Karpas-422 (cell line): ENCODE results near the gene C1QTNF1. TPM values are rescaled to one million over a fixed set of nuclear protein-coding genes. Genes with fewer than 3 reads are reported as not detected.

Source experiments
- DNase-seq: peaks from one replicate; pipeline ENCODE4 v3.0.0-alpha.2; 2015
- H2AFZ ChIP-seq: fragments of 200-600 bp; sonication (generic); 2 replicates; pipeline ENCODE4 v1.6.1; 2014; ENCODE audit warnings: antibody characterized with exemption, low read length, mixed read lengths
- H3K27ac ChIP-seq: fragments of 200-600 bp; sonication (generic); 2 replicates; pipeline ENCODE4 v1.5.1; 2014; ENCODE audit warnings: mild to moderate bottlenecking, low read length, moderate library complexity
- H3K27me3 ChIP-seq: fragments of 200-600 bp; sonication (generic); 2 replicates; pipeline ENCODE4 v1.6.1; 2014; ENCODE audit warnings: low read length, mixed read lengths
- H3K36me3 ChIP-seq: fragments of 200-600 bp; sonication (generic); 2 replicates; pipeline ENCODE4 v1.6.1; 2014; ENCODE audit warnings: low read length, mixed read lengths; ENCODE audit not compliant: insufficient read depth
- H3K4me1 ChIP-seq: fragments of 200-600 bp; sonication (generic); 2 replicates; pipeline ENCODE4 v1.6.1; 2014; ENCODE audit warnings: mild to moderate bottlenecking, low read length, mixed read lengths
- H3K4me2 ChIP-seq: fragments of 200-600 bp; sonication (generic); 2 replicates; pipeline ENCODE4 v1.6.1; 2014; ENCODE audit warnings: low read length, low read depth, mild to moderate bottlenecking; ENCODE audit not compliant: poor library complexity, severe bottlenecking
- H3K4me3 ChIP-seq: fragments of 200-600 bp; sonication (generic); 2 replicates; pipeline ENCODE4 v1.5.1; 2014; ENCODE audit warnings: mild to moderate bottlenecking, antibody characterized with exemption, low read length, mixed read lengths
- H3K79me2 ChIP-seq: fragments of 200-600 bp; sonication (generic); 2 replicates; pipeline ENCODE4 v1.6.1; 2014; ENCODE audit warnings: mild to moderate bottlenecking, low read length, mixed read lengths
- H3K9ac ChIP-seq: fragments of 200-600 bp; sonication (generic); 2 replicates; pipeline ENCODE4 v1.6.0; 2014; ENCODE audit warnings: low read length
- H3K9me2 ChIP-seq: fragments of 200-600 bp; sonication (generic), shearing (Covaris generic); replicated peaks from 2 replicates; pipeline ENCODE4 v1.6.0; 2014; ENCODE audit warnings: mild to moderate bottlenecking, low read length, moderate library complexity; ENCODE audit not compliant: insufficient read depth
- H3K9me3 ChIP-seq: fragments of 300-700, 200-600 bp; sonication (generic); 2 replicates; pipeline ENCODE4 v1.6.1; 2014; ENCODE audit warnings: low read length, mixed read lengths
- H4K20me1 ChIP-seq: fragments of 200-600 bp; sonication (generic); 2 replicates; pipeline ENCODE4 v1.6.1; 2014; ENCODE audit warnings: mild to moderate bottlenecking, antibody characterized with exemption, low read length, low read depth; ENCODE audit not compliant: insufficient read depth
- total RNA-seq: library from RNA; depleted of rRNA; stranded (reverse); fragments of >200 nt; shearing (Covaris generic); gene quantifications from 2 replicates; pipeline ENCODE4 v1.2.3, GENCODE V29; 2014; ENCODE audit warnings: low replicate concordance

Gene C1QTNF1
- total RNA-seq, 1 experiment from 2014 or later: not detected

DNA sequence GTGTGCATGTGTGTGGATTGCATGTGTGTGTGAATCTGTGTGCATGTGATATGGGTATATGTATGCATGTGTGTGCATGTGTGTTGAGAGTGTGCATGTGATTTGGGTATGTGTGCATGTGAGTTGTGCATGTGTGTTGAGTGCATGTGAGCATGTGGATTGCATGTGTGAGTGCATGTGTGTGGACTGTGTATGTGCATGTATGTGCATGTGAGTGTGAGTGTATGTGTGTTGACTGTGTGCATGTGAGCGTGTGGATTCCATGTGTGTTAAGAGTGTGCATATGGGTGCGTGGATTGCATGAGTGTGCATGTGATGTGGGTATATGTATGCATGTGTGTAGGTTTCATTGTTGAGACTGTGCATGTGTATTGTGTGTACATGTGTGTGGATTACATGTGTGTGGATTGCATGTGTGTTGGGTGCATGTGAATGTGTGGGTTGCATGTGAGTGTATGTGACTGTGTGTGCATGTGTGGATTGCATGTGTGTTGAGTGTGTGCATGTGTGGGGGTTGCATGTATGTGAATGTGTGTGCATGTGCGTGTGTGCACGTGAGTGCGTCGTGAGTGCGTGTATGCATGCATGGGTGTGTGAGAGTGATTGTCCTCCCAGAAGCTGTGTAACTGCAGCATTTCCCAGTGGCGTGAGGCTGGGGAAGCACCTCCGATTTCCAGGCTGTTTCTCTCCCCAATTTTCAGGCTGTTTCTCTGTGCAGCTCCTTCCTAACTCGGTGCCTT lies 19.4 kb downstream of the C1QTNF1 start:
- peaks cover 4% of the 10 kb centered on the region; the same call in 1 of the 2 replicates for H3K4me1 ChIP-seq
- no peaks in the 10 kb centered on the region for H4K20me1 ChIP-seq
- no peaks in the 10 kb centered on the region for H3K27me3 ChIP-seq
- no peaks in the 10 kb centered on the region for H3K36me3 ChIP-seq
- no peak overlapping the region for H3K9ac ChIP-seq
- no peaks in the 10 kb centered on the region for H3K9me2 ChIP-seq
- no peak overlapping the region for H3K27ac ChIP-seq
- H2AFZ ChIP-seq: no peak overlapping the region
- H3K79me2 ChIP-seq: no peaks in the 10 kb centered on the region
- no peaks in the 10 kb centered on the region for H3K9me3 ChIP-seq
- DNase-seq: no peak
- H3K4me2 ChIP-seq: no peak overlapping the region
- no peak overlapping the region for H3K4me3 ChIP-seq

DNA sequence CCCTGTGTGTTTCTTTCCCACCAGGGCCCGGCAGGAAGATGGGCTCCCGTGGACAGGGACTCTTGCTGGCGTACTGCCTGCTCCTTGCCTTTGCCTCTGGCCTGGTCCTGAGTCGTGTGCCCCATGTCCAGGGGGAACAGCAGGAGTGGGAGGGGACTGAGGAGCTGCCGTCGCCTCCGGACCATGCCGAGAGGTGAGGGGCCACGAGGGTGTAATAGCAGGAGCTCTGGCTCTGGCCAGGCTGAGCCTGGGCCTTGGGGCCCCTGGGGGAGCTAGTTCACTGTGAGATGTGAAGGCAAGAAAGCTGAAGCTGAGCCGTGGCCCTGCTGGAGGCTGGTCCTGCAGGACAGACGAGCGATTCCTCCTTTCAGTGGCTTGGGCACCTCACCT lies 20.0 kb downstream of the C1QTNF1 start:
- no peak for DNase-seq
- no peak overlapping the region for H3K9ac ChIP-seq
- H3K4me3 ChIP-seq: no peak overlapping the region
- H3K4me1 ChIP-seq: peaks cover 4% of the 10 kb centered on the region; the same call in 1 of the 2 replicates
- no peaks in the 10 kb centered on the region for H4K20me1 ChIP-seq
- no peaks in the 10 kb centered on the region for H3K9me3 ChIP-seq
- no peaks in the 10 kb centered on the region for H3K36me3 ChIP-seq
- H3K27ac ChIP-seq: no peak overlapping the region
- no peak overlapping the region for H2AFZ ChIP-seq
- no peaks in the 10 kb centered on the region for H3K79me2 ChIP-seq
- no peaks in the 10 kb centered on the region for H3K9me2 ChIP-seq
- H3K4me2 ChIP-seq: no peak overlapping the region
- H3K27me3 ChIP-seq: no peaks in the 10 kb centered on the region

DNA sequence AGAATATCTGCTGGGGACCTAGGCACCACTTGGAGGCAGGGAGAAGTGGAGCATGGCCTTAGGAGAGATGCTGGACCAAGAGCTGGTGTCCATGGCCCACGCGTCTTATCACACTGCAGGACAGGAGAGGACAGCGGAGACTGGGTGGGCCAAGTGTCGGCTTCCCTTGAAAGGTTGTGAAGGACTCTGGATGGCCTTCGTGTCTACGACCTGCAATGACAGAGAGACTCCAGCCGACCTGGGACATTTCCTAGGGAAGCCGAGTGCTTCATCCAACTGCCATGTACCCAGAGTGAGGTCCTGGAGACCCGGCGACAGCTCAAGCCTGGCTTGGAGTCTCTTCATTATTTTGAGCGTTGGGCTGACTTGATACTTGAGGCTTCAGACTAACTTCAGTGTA lies 20.5 kb downstream of the C1QTNF1 start:
- Histone ChIP-seq H4K20me1 (no peaks in the 10 kb centered on the region), H3K4me1 (peaks cover 4% of the 10 kb centered on the region; the same call in 1 of the 2 replicates), H2AFZ (no peak overlapping the region), H3K79me2 (no peaks in the 10 kb centered on the region), H3K9ac (no peak overlapping the region), H3K27ac (no peak overlapping the region), H3K27me3 (no peaks in the 10 kb centered on the region), H3K4me2 (no peak overlapping the region), H3K4me3 (no peak overlapping the region), H3K9me2 (no peaks in the 10 kb centered on the region), H3K36me3 (no peaks in the 10 kb centered on the region), H3K9me3 (no peaks in the 10 kb centered on the region)
- no peak for DNase-seq

DNA sequence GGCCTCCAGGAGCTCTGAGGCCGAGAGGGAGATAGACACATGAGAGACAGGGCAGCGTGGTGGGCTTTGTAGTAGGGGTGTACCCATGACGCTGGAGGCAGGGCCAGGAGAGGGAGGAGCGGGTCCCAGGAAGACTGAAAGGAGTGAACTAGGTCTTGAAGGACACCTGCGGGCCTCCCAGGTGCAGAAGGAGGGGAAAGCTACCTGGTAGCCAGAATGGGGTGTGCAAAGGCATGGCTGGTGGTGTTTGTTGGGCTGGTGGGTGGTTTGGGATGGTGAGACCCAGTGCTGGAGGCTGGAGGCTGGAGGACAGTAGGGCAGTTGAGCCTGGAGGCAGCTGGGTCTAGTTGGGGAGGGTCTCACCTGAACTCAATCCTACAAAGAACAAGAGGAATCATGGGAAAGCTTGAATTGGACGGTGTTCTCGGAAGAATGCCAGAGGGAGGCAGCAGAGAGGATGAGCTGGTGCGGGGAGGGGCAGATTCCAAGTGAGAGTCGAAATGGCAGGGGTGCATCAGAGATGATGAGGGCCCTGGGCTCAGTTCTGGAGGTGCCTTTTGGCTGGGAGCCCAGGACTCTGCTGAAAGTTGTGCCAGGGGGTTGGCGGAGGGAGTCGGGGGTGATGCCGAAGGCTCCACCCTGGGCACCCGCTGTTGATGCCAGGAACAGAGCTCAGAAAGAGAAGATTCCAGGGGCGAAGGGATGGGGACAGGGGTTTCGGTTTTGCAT lies 21.2 kb downstream of the C1QTNF1 start:
- H3K9ac ChIP-seq: no peak overlapping the region
- no peak overlapping the region for H3K4me2 ChIP-seq
- H2AFZ ChIP-seq: no peak overlapping the region
- no peak overlapping the region for H3K4me3 ChIP-seq
- no peaks in the 10 kb centered on the region for H3K9me2 ChIP-seq
- H4K20me1 ChIP-seq: no peaks in the 10 kb centered on the region
- H3K79me2 ChIP-seq: no peaks in the 10 kb centered on the region
- H3K27me3 ChIP-seq: no peaks in the 10 kb centered on the region
- no peak overlapping the region for H3K27ac ChIP-seq
- no peaks in the 10 kb centered on the region for H3K9me3 ChIP-seq
- no peaks in the 10 kb centered on the region for H3K36me3 ChIP-seq
- DNase-seq: no peak
- H3K4me1 ChIP-seq: peaks cover 4% of the 10 kb centered on the region; the same call in 1 of the 2 replicates

DNA sequence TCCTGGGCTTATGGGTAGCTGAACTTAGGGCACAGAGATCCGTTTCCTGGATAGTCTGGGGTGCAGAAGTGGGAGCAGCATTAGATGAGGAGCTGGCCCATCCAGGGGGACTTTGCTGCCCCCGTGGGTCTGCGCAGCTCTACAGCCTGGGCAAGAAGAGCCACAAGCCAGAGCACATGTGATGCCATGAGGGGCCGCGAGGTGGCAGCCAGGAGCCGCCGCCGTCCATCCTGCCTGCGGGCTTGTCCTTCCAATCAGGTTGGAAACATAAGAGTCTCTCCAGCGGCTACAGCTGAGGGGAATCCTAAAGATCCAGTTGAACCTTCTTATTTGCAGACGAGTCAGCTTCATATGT lies 21.9 kb downstream of the C1QTNF1 start:
- H2AFZ ChIP-seq: no peak overlapping the region
- no peak overlapping the region for H3K4me2 ChIP-seq

DNA sequence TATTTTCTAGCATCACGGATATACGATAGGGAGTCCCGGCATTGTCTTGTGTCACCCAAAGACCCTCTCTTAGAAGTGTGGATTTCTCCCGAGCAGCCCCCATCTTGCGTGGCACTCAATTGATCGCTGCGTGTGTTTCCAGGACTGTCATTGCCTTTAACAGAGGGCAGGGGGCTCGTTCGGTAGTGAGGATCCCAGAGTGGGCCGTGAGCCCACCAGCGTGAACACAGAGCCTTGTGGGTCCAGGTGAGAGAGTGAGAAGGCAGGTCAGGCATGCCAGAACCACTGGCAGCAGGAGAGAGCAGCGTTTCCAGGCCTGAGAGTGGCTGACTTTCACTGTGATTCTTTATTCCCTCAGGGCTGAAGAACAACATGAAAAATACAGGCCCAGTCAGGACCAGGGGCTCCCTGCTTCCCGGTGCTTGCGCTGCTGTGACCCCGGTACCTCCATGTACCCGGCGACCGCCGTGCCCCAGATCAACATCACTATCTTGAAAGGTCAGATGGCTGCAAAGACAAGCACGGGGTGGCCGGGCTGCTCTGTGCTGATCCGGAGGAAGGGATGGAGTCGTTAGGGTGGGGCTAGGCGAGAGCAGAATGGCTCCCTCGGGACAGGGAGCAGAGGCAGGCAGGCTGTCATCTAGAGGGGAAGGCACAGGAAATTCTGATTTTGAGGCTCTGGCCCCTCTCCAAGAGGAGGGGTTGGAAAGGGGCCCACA lies 22.4 kb downstream of the C1QTNF1 start:
- H3K27ac ChIP-seq: no peak overlapping the region
- no peaks in the 10 kb centered on the region for H3K4me1 ChIP-seq
- H3K27me3 ChIP-seq: no peaks in the 10 kb centered on the region
- no peaks in the 10 kb centered on the region for H3K36me3 ChIP-seq
- no peak overlapping the region for H3K9ac ChIP-seq
- DNase-seq: no peak
- H4K20me1 ChIP-seq: no peaks in the 10 kb centered on the region
- no peak overlapping the region for H2AFZ ChIP-seq
- H3K9me3 ChIP-seq: no peaks in the 10 kb centered on the region
- H3K4me2 ChIP-seq: no peak overlapping the region
- H3K4me3 ChIP-seq: no peak overlapping the region
- no peaks in the 10 kb centered on the region for H3K9me2 ChIP-seq
- H3K79me2 ChIP-seq: no peaks in the 10 kb centered on the region

More for the DNA sequence above, 21.9 kb downstream of the C1QTNF1 start:
- Histone ChIP-seq H3K4me3 (no peak overlapping the region), H3K27ac (no peak overlapping the region), H3K4me1 (peaks cover 2% of the 10 kb centered on the region; the same call in 1 of the 2 replicates), H3K9me2 (no peaks in the 10 kb centered on the region), H3K36me3 (no peaks in the 10 kb centered on the region), H4K20me1 (no peaks in the 10 kb centered on the region), H3K9ac (no peak overlapping the region), H3K9me3 (no peaks in the 10 kb centered on the region), H3K27me3 (no peaks in the 10 kb centered on the region), H3K79me2 (no peaks in the 10 kb centered on the region)
- DNase-seq: peak; percentile 79

DNA sequence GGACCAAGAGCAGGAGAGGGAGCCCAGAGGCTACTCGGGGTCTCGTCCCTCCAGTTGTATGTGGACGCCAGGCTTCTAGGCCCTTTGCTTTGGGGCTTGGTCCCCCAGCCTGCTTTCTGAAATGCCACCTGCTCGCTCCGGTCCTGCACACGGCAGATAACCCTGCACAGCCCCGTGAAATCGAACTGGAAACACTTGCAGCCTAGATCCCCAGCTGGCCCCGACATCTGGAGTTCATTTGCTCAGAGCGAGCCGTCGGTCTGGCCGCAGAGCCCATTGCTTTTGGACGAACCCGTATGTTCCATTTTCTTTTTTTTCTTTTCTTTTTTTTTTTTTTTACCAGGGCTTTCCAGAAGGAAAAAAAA lies 22.9 kb downstream of the C1QTNF1 start:
- no peak overlapping the region for H2AFZ ChIP-seq
- H4K20me1 ChIP-seq: no peaks in the 10 kb centered on the region
- no peaks in the 10 kb centered on the region for H3K4me1 ChIP-seq
- H3K27ac ChIP-seq: no peak overlapping the region
- no peaks in the 10 kb centered on the region for H3K9me2 ChIP-seq
- H3K79me2 ChIP-seq: no peaks in the 10 kb centered on the region
- H3K27me3 ChIP-seq: no peaks in the 10 kb centered on the region
- H3K4me3 ChIP-seq: no peak overlapping the region
- DNase-seq: no peak
- no peak overlapping the region for H3K9ac ChIP-seq
- H3K4me2 ChIP-seq: no peak overlapping the region
- H3K36me3 ChIP-seq: no peaks in the 10 kb centered on the region
- no peaks in the 10 kb centered on the region for H3K9me3 ChIP-seq

DNA sequence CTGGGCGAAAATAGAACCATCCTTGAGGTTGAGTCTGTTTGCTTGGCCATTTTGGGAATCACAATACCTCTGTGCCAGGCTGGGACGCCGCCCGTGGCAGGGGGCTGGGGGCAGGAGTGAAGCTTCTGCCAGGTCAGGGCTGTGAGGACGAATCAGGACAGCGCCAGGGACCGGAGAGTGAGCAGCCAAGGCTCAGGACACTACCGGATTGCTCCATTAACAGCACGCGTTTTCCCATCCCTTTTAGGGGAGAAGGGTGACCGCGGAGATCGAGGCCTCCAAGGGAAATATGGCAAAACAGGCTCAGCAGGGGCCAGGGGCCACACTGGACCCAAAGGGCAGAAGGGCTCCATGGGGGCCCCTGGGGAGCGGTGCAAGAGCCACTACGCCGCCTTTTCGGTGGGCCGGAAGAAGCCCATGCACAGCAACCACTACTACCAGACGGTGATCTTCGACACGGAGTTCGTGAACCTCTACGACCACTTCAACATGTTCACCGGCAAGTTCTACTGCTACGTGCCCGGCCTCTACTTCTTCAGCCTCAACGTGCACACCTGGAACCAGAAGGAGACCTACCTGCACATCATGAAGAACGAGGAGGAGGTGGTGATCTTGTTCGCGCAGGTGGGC lies 23.4 kb downstream of the C1QTNF1 start:
- Histone ChIP-seq H3K9me3 (no peaks in the 10 kb centered on the region), H3K4me3 (no peak overlapping the region), H3K36me3 (no peaks in the 10 kb centered on the region), H3K27ac (no peak overlapping the region), H3K79me2 (no peaks in the 10 kb centered on the region), H3K4me2 (no peak overlapping the region), H3K9ac (no peak overlapping the region), H4K20me1 (no peaks in the 10 kb centered on the region), H3K4me1 (no peaks in the 10 kb centered on the region), H2AFZ (no peak overlapping the region), H3K9me2 (no peaks in the 10 kb centered on the region), H3K27me3 (no peaks in the 10 kb centered on the region)
- DNase-seq: no peak
